Heart left ventricle (tissue), 16 donors: ENCODE measurements around the gene CAMTA1. TPM values are rescaled to one million over a fixed set of nuclear protein-coding genes. Genes with fewer than 3 reads are reported as not detected.

Source experiments
- ATAC-seq, 4 donors: fragments of 200-7000 bp; cut with Tn5 transposase; one replicate each; pipeline ENCODE4 v1.9.1; 2020 to 2022; ENCODE audit warnings: moderate library complexity in 4 of 4, mild to moderate bottlenecking in 3 of 4, moderate number of reproducible peaks in 1 of 4
- DNase-seq, 5 donors: peaks; one replicate each; pipeline ENCODE4 v3.0.0-alpha.2; 2020
- H3K27ac ChIP-seq, 12 donors: fragments of 200-600 bp; sonication (generic) in 4 of 12; one replicate each; pipeline versions ENCODE4 v1.5.0 to v1.8.0; 2016 to 2022; ENCODE audit warnings: mild to moderate bottlenecking in 2 of 12
- H3K27me3 ChIP-seq, 9 donors: fragments of 200-600 bp; sonication (generic) in 2 of 9; one replicate each; pipeline versions ENCODE4 v1.5.1 to v1.8.0; 2016 to 2022; ENCODE audit warnings: mild to moderate bottlenecking in 3 of 9
- H3K36me3 ChIP-seq, 9 donors: fragments of 200-600 bp; sonication (generic) in 2 of 9; one replicate each; pipeline versions ENCODE4 v1.5.0 to v1.8.0; 2018 to 2022; ENCODE audit warnings: mild to moderate bottlenecking in 2 of 9
- H3K4me1 ChIP-seq, 12 donors: fragments of 200-600 bp; sonication (generic) in 4 of 12; one replicate each; pipeline versions ENCODE4 v1.5.0 to v1.8.0; 2016 to 2022; ENCODE audit warnings: mild to moderate bottlenecking in 3 of 12
- H3K4me3 ChIP-seq, 12 donors: fragments of 200-600 bp; sonication (generic) in 4 of 12; one replicate each; pipeline versions ENCODE4 v1.5.0 to v1.8.0; 2017 to 2022; ENCODE audit warnings: mild to moderate bottlenecking in 9 of 12, moderate library complexity in 4 of 12
- H3K9me3 ChIP-seq, 12 donors: fragments of 200-600 bp; sonication (generic) in 4 of 12; one replicate each; pipeline versions ENCODE4 v1.5.0 to v1.8.0; 2016 to 2022; ENCODE audit warnings: mild to moderate bottlenecking in 1 of 12
- CTCF ChIP-seq, 12 donors: fragments of 200-600 bp; sonication (generic) in 4 of 12; IDR thresholded peaks; one replicate each; pipeline versions ENCODE4 v1.5.0 to v1.8.0; 2018 to 2022; ENCODE audit warnings: antibody characterized with exemption in 12 of 12, mild to moderate bottlenecking in 5 of 12
- POLR2A ChIP-seq, 2 donors: fragments of 450-650 bp; IDR thresholded peaks; one replicate each; pipeline ENCODE4 v1.6.1; 2017; ENCODE audit warnings: antibody characterized with exemption in 2 of 2, mild to moderate bottlenecking in 2 of 2, moderate library complexity in 2 of 2
- WGBS, 4 donors: extraction: QIAGEN DNeasy Blood & Tissue Kit in 2 of 4; methylation state at CpG; one replicate each; pipeline versions ENCODE4 v1.1.5 to v1.1.7; 2013 to 2018; 5-methylcytosine and 5-hydroxymethylcytosine counted together
- intact Hi-C, 10 donors: fragments of 100-400 bp; cut with DNase I; formaldehyde crosslinking; loops; one replicate each; pipeline versions ENCODE4 v1.11.1 to v1.14.2; 2022
- polyA plus RNA-seq, 2 donors: library from polyadenylated mRNA; stranded (reverse); fragments of 200-250 nt; gene quantifications; one replicate each; pipeline ENCODE4 v1.2.3, GENCODE V29; 2013
- total RNA-seq, 9 donors: library from RNA; depleted of rRNA in 2 of 9; stranded (reverse); fragments of >200 nt in 2 of 9; fragmentation: NEBNext Ultra II Directional in 3 of 9; extraction: Animal tissue kit (Norgen Biotek cat#: 25700) in 3 of 9; gene quantifications; one replicate each; pipeline versions ENCODE4 v1.1.0 to v1.2.4, GENCODE V29; 2016 to 2023
- donor health status: ischemic (EF 13 %, LVEDD 7.1; RV severe dilation, severe dysfunction).
- donor health status: healthy with polysubstance abuse.
- donor health status: DM: no; HTN: yes; CAD: no.
- donor health status: DM: no; HTN: no; CAD: no.
- donor health status: ischemic (EF 25% LVEDD 6.9; RV normal size, moderate dysfunction).
- donor health status: ischemic (EF 25% LVEDD 5.7; RV mildly dilated, moderate dysfunction).
- donor health status: healthy.
- donor health status: DM: yes; HTN: yes; CAD: no.
- donor health status: ischemic (EF 35%, LVEDD 5.7; RV mildly dilated, moderate dysfunction).
- donor health status: nonischemic (EF 11% LVEDD 7.7; RV severe dilation, severe dysfunction).
- donor health status: DM: yes; HTN: yes; CAD: no.
- donor health status: PGD.
- donor health status: ischemic (EF 29% LVEDD 5.4; RV normal size, mild dysfunction).
- donor health status: nonischemic (EF 23%, LVEDD 6.1; RV moderate dilation, normal function).

The CAMTA1 gene
- total and polyA plus RNA-seq, 11 donors, result 114 to 303 (median 137) TPM

GRCh38 chr1:6948861-6949260 lies 163.6 kb downstream of the CAMTA1 start:
- Histone ChIP-seq H3K27me3 (no peaks in the 10 kb centered on the region), H3K27ac (no peak overlapping the region), H3K36me3 (no peaks in the 10 kb centered on the region), H3K4me3 (no peak overlapping the region), H3K9me3 (no peaks in the 10 kb centered on the region), H3K4me1 (no peaks in the 10 kb centered on the region)
- no peak for DNase-seq
- ATAC-seq, result no peak
- no peak for TF ChIP-seq CTCF (IDR thresholded peaks at IDR 0.05)
- no peak for TF ChIP-seq POLR2A (IDR thresholded peaks at IDR 0.05)
- intact Hi-C loops, result no loop called here
- 67 to 77% (median 72%) methylated on average over 4 of the region's 4 CpGs for WGBS, 4 donors

GRCh38 chr1:6950001-6950765 lies 164.9 kb downstream of the CAMTA1 start:
- intact Hi-C loops, result no loop called here
- TF ChIP-seq POLR2A (IDR thresholded peaks at IDR 0.05) (no peak), CTCF (IDR thresholded peaks at IDR 0.05) (no peak)
- no peaks in the 10 kb centered on the region for H3K36me3 ChIP-seq
- DNase-seq (no peak), ATAC-seq (peak in 1 of 4 donors; percentile 15)
- WGBS, 4 donors, result 76 to 88% (median 82%) methylated on average over 8 to 9 of the region's 9 CpGs
- H3K4me1 ChIP-seq, result no peaks in the 10 kb centered on the region
- no peak overlapping the region for H3K27ac ChIP-seq
- no peak overlapping the region for H3K4me3 ChIP-seq
- H3K9me3 ChIP-seq, result no peaks in the 10 kb centered on the region
- no peaks in the 10 kb centered on the region for H3K27me3 ChIP-seq

GRCh38 chr1:6951536-6951935 lies 166.3 kb downstream of the CAMTA1 start:
- TF ChIP-seq POLR2A (IDR thresholded peaks at IDR 0.05) (no peak), CTCF (IDR thresholded peaks at IDR 0.05) (no peak)
- DNase-seq, result no peak
- Histone ChIP-seq H3K9me3 (no peaks in the 10 kb centered on the region), H3K36me3 (no peaks in the 10 kb centered on the region), H3K4me1 (no peaks in the 10 kb centered on the region), H3K4me3 (no peak overlapping the region), H3K27me3 (no peaks in the 10 kb centered on the region), H3K27ac (no peak overlapping the region)
- WGBS, 4 donors, result 86 to 95% (median 93%) methylated on average over 10 to 12 of the region's 12 CpGs
- ATAC-seq, result no peak
- intact Hi-C loops, result no loop called here

GRCh38 chr1:6953216-6953615 lies 168.0 kb downstream of the CAMTA1 start:
- 76 to 91% (median 79%) methylated on average over 12 of the region's 12 CpGs for WGBS, 4 donors
- ATAC-seq (no peak), DNase-seq (no peak)
- intact Hi-C loops, result no loop called here
- Histone ChIP-seq H3K4me1 (no peaks in the 10 kb centered on the region), H3K4me3 (no peak overlapping the region), H3K27me3 (no peaks in the 10 kb centered on the region), H3K36me3 (no peaks in the 10 kb centered on the region), H3K9me3 (no peaks in the 10 kb centered on the region), H3K27ac (no peak overlapping the region)
- TF ChIP-seq CTCF (IDR thresholded peaks at IDR 0.05), result no peak
- TF ChIP-seq POLR2A (IDR thresholded peaks at IDR 0.05), result no peak
